Measurements from ENCODE around the gene CARMIL1. TPM values are rescaled to one million over a fixed set of nuclear protein-coding genes. Genes with fewer than 3 reads are reported as not detected.

The CARMIL1 gene
- total and polyA plus RNA-seq, 10 of the 15 experiments (the other 5 are each of a cell fraction or from before 2014, with no cell fraction given): 6.4 to 18.1 (median 10.3) TPM

DNA sequence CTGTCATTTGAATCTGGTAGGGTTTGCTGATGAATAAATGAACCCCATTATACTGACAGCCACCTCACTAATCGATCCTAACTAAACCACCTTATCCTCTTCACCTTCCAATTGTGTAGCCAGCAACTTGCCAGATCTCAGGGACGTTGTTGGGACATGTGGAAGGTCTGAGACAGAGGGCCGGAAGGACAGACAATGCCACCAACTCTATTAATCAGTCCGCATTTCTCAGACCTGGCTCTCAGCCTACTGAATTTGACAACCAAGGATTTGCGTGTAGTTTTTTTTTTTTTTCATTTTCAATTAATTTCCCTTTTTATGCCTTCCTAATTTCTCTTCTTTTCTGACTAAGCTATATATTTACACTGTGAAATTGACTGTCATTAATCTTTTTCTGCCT, 122.5 kb downstream of the CARMIL1 start:
- peaks cover 2% of the 10 kb centered on the region; the same call in 1 of the 2 replicates for H3K79me2 ChIP-seq (ENCODE audit: control insufficient read depth, insufficient read depth, low read length)
- in situ Hi-C loops (cut with MboI): no loop called here
- intact Hi-C loops (cut with micrococcal nuclease; ENCODE audit: unreplicated experiment): no loop called here

More for the DNA sequence above, 122.5 kb downstream of the CARMIL1 start:
- no peak overlapping the region for H3K27ac ChIP-seq (ENCODE audit: control insufficient read depth, insufficient read depth)
- DNase-seq (ENCODE audit: low read depth, low spot score) (no peak), FAIRE-seq (no peak), ATAC-seq (no peak)
- H3K4me3 ChIP-seq: no peak overlapping the region
- no peak overlapping the region for H3K9ac ChIP-seq (ENCODE audit: control insufficient read depth, insufficient read depth, low read length)
- TF ChIP-seq, protein P1, sequence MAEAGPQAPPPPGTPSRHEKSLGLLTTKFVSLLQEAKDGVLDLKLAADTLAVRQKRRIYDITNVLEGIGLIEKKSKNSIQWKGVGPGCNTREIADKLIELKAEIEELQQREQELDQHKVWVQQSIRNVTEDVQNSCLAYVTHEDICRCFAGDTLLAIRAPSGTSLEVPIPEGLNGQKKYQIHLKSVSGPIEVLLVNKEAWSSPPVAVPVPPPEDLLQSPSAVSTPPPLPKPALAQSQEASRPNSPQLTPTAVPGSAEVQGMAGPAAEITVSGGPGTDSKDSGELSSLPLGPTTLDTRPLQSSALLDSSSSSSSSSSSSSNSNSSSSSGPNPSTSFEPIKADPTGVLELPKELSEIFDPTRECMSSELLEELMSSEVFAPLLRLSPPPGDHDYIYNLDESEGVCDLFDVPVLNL (IDR thresholded peaks at IDR 0.05; ENCODE audit: low read depth, low read length): no peak
- no peak for TF ChIP-seq KAT2A (conservative IDR thresholded peaks at IDR 0.05; ENCODE audit: control insufficient read depth, low read depth, low read length)
- no peak for TF ChIP-seq MYC (IDR thresholded peaks at IDR 0.05; ENCODE audit: insufficient read depth, insufficient read length, insufficient replicate concordance, low read length, severe bottlenecking)
- TF ChIP-seq RCOR1 (conservative IDR thresholded peaks at IDR 0.05; ENCODE audit: low read depth, low read length): no peak
- TF ChIP-seq BRCA1 (IDR thresholded peaks at IDR 0.05; ENCODE audit: low read depth, low read length): no peak
- no peak for TF ChIP-seq GABPA (IDR thresholded peaks at IDR 0.05; ENCODE audit: low read depth)
- TF ChIP-seq POLR2AphosphoS2 (IDR thresholded peaks at IDR 0.05; ENCODE audit: low read depth, low read length): no peak
- TF ChIP-seq EGR1 (IDR thresholded peaks at IDR 0.05; ENCODE audit: borderline replicate concordance in 1 of 2, low read depth in 2 of 2, low read length in 2 of 2): no peak
- TF ChIP-seq POU2F2 (IDR thresholded peaks at IDR 0.05; ENCODE audit: borderline replicate concordance, low read depth, low read length): no peak
- TF ChIP-seq, protein P2, sequence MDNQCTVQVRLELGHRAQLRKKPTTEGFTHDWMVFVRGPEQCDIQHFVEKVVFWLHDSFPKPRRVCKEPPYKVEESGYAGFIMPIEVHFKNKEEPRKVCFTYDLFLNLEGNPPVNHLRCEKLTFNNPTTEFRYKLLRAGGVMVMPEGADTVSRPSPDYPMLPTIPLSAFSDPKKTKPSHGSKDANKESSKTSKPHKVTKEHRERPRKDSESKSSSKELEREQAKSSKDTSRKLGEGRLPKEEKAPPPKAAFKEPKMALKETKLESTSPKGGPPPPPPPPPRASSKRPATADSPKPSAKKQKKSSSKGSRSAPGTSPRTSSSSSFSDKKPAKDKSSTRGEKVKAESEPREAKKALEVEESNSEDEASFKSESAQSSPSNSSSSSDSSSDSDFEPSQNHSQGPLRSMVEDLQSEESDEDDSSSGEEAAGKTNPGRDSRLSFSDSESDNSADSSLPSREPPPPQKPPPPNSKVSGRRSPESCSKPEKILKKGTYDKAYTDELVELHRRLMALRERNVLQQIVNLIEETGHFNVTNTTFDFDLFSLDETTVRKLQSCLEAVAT (IDR thresholded peaks at IDR 0.05): no peak
- no peak for TF ChIP-seq ZZZ3 (IDR thresholded peaks at IDR 0.05; ENCODE audit: control insufficient read depth, insufficient read length, low read depth)
- no peak for TF ChIP-seq CHD4 (IDR thresholded peaks at IDR 0.05)
- no peak for TF ChIP-seq MTA3 (IDR thresholded peaks at IDR 0.05; ENCODE audit: borderline replicate concordance, low read length)
- TF ChIP-seq CREM (IDR thresholded peaks at IDR 0.05; ENCODE audit: low read depth): no peak
- TF ChIP-seq ZNF622 (IDR thresholded peaks at IDR 0.05): no peak
- TF ChIP-seq MEF2A (IDR thresholded peaks at IDR 0.05; ENCODE audit: insufficient read depth, low read depth, low read length): no peak
- no peak for TF ChIP-seq CHD2 (IDR thresholded peaks at IDR 0.05; ENCODE audit: borderline replicate concordance, low read depth, low read length)
- no peak for TF ChIP-seq RAD51 (IDR thresholded peaks at IDR 0.05)
- TF ChIP-seq HDGF (IDR thresholded peaks at IDR 0.05): no peak
- H2AFZ ChIP-seq (ENCODE audit: control insufficient read depth, low read depth, low read length): no peak overlapping the region
- POLR2A ChIA-PET: interaction anchor here (0.6 to 1.3 kb wide), 5 partner anchors 11 to 1194 kb away, joined by 3 to 5 read pairs (median 3); no protein-coding TSS in a partner anchor
- RAD21 ChIA-PET (ENCODE audit: unreplicated experiment): interaction anchor here (5.0 kb wide), 1 partner anchor 31 kb away, joined by 42 read pairs; no protein-coding TSS in a partner anchor
- no peaks in the 10 kb centered on the region for H3K27me3 ChIP-seq (replicated peaks in 1 of 2; ENCODE audit: control insufficient read depth in 2 of 2, insufficient read depth in 2 of 2, low read length in 1 of 2)
- CTCF ChIA-PET: interaction anchor here (0.9 to 2.3 kb wide), 7 partner anchors 9 to 88 kb away, joined by 3 to 7 read pairs (median 4); no protein-coding TSS in a partner anchor
- 64% methylated on average over 5 of the region's 5 CpGs for WGBS (ENCODE audit: insufficient coverage, insufficient replicate concordance, low lambda C conversion rate, missing lambda C conversion rate)
- SMC1A ChIA-PET (ENCODE audit: uncharacterized antibody, unreplicated experiment): interaction anchor here (0.9 to 8.9 kb wide), 4 partner anchors 12 to 35 kb away, joined by 3 to 124 read pairs (median 36); no protein-coding TSS in a partner anchor
- H4K20me1 ChIP-seq (ENCODE audit: control insufficient read depth, insufficient read depth): no peaks in the 10 kb centered on the region
- no peaks in the 10 kb centered on the region for H3K36me3 ChIP-seq (ENCODE audit: control insufficient read depth in 2 of 2, insufficient read depth in 2 of 2, low read length in 1 of 2)
- H3K4me2 ChIP-seq (ENCODE audit: control insufficient read depth, insufficient read depth): no peak overlapping the region
- peaks cover 27% of the 10 kb centered on the region for H3K4me1 ChIP-seq (ENCODE audit: control insufficient read depth, insufficient read depth, low read length)
- no peaks in the 10 kb centered on the region for H3K9me3 ChIP-seq (replicated peaks; ENCODE audit: control insufficient read depth, insufficient read depth, low read length)
- BruUV-seq (replicated peaks): no TSS peak
